Neural progenitor cell (in vitro differentiated cells): ENCODE data around the gene OR6P1. TPM values are rescaled to one million over a fixed set of nuclear protein-coding genes. Genes with fewer than 3 reads are reported as not detected.

Experiments
- DNase-seq: peaks from one replicate; pipeline ENCODE4 v3.0.0-alpha.2; 2016; ENCODE audit warnings: low spot score
- H2AFZ ChIP-seq: fragments of 200-600 bp; sonication (generic); replicated peaks from 2 replicates; pipeline ENCODE4 v1.6.1; 2016; ENCODE audit warnings: antibody characterized with exemption
- H3F3A ChIP-seq: fragments of 200-600 bp; sonication (generic); 2 replicates; pipeline ENCODE4 v1.6.1; 2016; ENCODE audit warnings: antibody characterized with exemption, low read depth
- H3K27ac ChIP-seq: fragments of 200-600 bp; sonication (generic); 2 replicates; pipeline ENCODE4 v1.5.1; 2016; ENCODE audit warnings: mild to moderate bottlenecking
- H3K27me3 ChIP-seq: fragments of 200-600 bp; sonication (generic); 2 replicates; pipeline ENCODE4 v1.6.1; 2016; ENCODE audit warnings: mild to moderate bottlenecking, moderate library complexity
- H3K36me3 ChIP-seq: fragments of 200-600 bp; sonication (generic); 2 replicates; pipeline ENCODE4 v1.5.1; 2016
- H3K4me1 ChIP-seq: fragments of 200-600 bp; sonication (generic); 2 replicates; pipeline ENCODE4 v1.6.1; 2016; ENCODE audit warnings: mixed run types
- H3K4me2 ChIP-seq: fragments of 200-600 bp; sonication (generic); 2 replicates; pipeline ENCODE4 v1.6.1; 2016
- H3K4me3 ChIP-seq: fragments of 200-600 bp; sonication (generic); 2 replicates; pipeline ENCODE4 v1.5.1; 2016
- H3K79me2 ChIP-seq: fragments of 200-600 bp; sonication (generic); 2 replicates; pipeline ENCODE4 v1.6.1; 2016; ENCODE audit warnings: low read depth
- H3K9ac ChIP-seq: fragments of 200-600 bp; sonication (generic); 2 replicates; pipeline ENCODE4 v1.6.1; 2016
- H3K9me3 ChIP-seq: fragments of 200-600 bp; sonication (generic); 2 replicates; pipeline ENCODE4 v1.5.1; 2016; ENCODE audit warnings: low read depth
- H4K20me1 ChIP-seq: fragments of 200-600 bp; sonication (generic); 2 replicates; pipeline ENCODE4 v1.6.1; 2016; ENCODE audit warnings: low read depth
- H3K27ac Mint-ChIP-seq: 3 replicates; pipeline ENCODE4 v1.8.0; 2021; ENCODE audit warnings: mixed read lengths
- H3K27me3 Mint-ChIP-seq: 2 replicates; pipeline ENCODE4 v1.8.0; 2022; ENCODE audit warnings: low read depth, mild to moderate bottlenecking, inconsistent platforms, moderate library complexity, mixed read lengths; ENCODE audit not compliant: insufficient read depth
- H3K36me3 Mint-ChIP-seq: 3 replicates; pipeline ENCODE4 v1.8.0; 2021; ENCODE audit warnings: mixed read lengths
- H3K4me1 Mint-ChIP-seq: 3 replicates; pipeline ENCODE4 v1.8.0; 2021; ENCODE audit warnings: mixed read lengths
- H3K4me3 Mint-ChIP-seq: 3 replicates; pipeline ENCODE4 v1.8.0; 2021; ENCODE audit warnings: mild to moderate bottlenecking, moderate library complexity, mixed read lengths
- H3K9me3 Mint-ChIP-seq: 3 replicates; pipeline ENCODE4 v1.8.0; 2020; ENCODE audit warnings: mixed read lengths
- CTCF ChIP-seq: fragments of 200-600 bp; sonication (generic); IDR thresholded peaks from 2 replicates; pipeline ENCODE4 v1.5.1; 2017; ENCODE audit warnings: antibody characterized with exemption, mild to moderate bottlenecking
- EZH2 ChIP-seq: fragments of 200-600 bp; sonication (generic); IDR thresholded peaks from 2 replicates; pipeline ENCODE4 v1.6.1; 2017; ENCODE audit warnings: antibody characterized with exemption, mild to moderate bottlenecking, moderate library complexity
- EZH2phosphoT487 ChIP-seq: fragments of 200-600 bp; sonication (generic); IDR thresholded peaks from 2 replicates; pipeline ENCODE4 v1.6.1; 2017; ENCODE audit warnings: antibody characterized with exemption
- total RNA-seq: library from RNA; depleted of rRNA; stranded (reverse); fragments of >200 nt; gene quantifications from 2 replicates; pipeline ENCODE4 v1.2.3, GENCODE V29; 2015; ENCODE audit warnings: low replicate concordance

OR6P1 gene
- total RNA-seq, 1 donor from 2014 or later: not detected

- Histone ChIP-seq H3K36me3 (no peaks in the 10 kb centered on the region), H3K4me1 (peaks cover 13% of the 10 kb centered on the region), H4K20me1 (no peaks in the 10 kb centered on the region), H3K9ac (no peak overlapping the region), H2AFZ (peak overlapping the region; percentile 87), H3K79me2 (no peaks in the 10 kb centered on the region), H3K27ac (peak overlapping the region; percentile 31), H3K4me2 (peak overlapping the region; percentile 34), H3K9me3 (no peaks in the 10 kb centered on the region), H3K27me3 (no peaks in the 10 kb centered on the region), H3F3A (no peaks in the 10 kb centered on the region), H3K4me3 (no peak overlapping the region)
- H3K4me1 Mint-ChIP-seq: no peaks in the 10 kb centered on the region
- TF ChIP-seq EZH2phosphoT487 (no peak), CTCF (no peak), EZH2 (no peak)
- H3K4me3 Mint-ChIP-seq: no peak overlapping the region
- H3K36me3 Mint-ChIP-seq: no peaks in the 10 kb centered on the region
- H3K9me3 Mint-ChIP-seq: peaks cover 4% of the 10 kb centered on the region
- DNase-seq: peak; percentile 5
- no peak overlapping the region for H3K27ac Mint-ChIP-seq
- H3K27me3 Mint-ChIP-seq: no peaks in the 10 kb centered on the region
These were observed 16.6 kb upstream of the OR6P1 start for GRCh38 chr1:158586942-158587341.

DNA sequence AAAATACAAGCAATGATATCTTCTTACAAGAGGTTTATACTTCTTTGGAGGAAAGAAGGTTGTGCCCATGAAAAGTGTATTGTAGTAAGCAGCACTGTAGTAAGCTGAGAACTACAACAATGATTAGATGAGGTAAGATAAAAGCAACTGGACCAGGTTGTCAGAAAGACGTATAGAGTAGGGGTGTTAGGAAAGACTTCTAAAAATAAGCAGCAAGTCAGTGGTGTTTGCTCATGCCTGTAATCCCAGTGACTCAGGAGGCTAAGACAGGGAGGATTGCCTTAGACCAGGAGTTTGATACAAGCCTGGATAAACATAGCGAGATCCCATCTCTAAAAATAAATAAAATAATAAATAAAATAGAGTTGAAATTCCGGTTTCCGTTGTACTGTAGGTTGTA, 13.6 kb upstream of the OR6P1 start:
- H3K4me2 ChIP-seq: no peak overlapping the region
- no peaks in the 10 kb centered on the region for H3K79me2 ChIP-seq
- no peak overlapping the region for H3K27ac ChIP-seq
- peaks cover 13% of the 10 kb centered on the region for H3K4me1 ChIP-seq
- peaks cover 4% of the 10 kb centered on the region for H3K9me3 Mint-ChIP-seq
- no peaks in the 10 kb centered on the region for H3F3A ChIP-seq
- H3K27me3 ChIP-seq: no peaks in the 10 kb centered on the region
- no peaks in the 10 kb centered on the region for H3K36me3 ChIP-seq
- no peak overlapping the region for H2AFZ ChIP-seq
- no peak overlapping the region for H3K27ac Mint-ChIP-seq
- no peaks in the 10 kb centered on the region for H3K9me3 ChIP-seq
- DNase-seq: no peak
- no peaks in the 10 kb centered on the region for H4K20me1 ChIP-seq
- no peaks in the 10 kb centered on the region for H3K27me3 Mint-ChIP-seq
- no peak overlapping the region for H3K4me3 ChIP-seq
- H3K9ac ChIP-seq: no peak overlapping the region
- TF ChIP-seq CTCF (no peak), EZH2 (no peak)
- no peaks in the 10 kb centered on the region for H3K36me3 Mint-ChIP-seq
- H3K4me3 Mint-ChIP-seq: no peak overlapping the region
- no peaks in the 10 kb centered on the region for H3K4me1 Mint-ChIP-seq

- Histone ChIP-seq H3K4me1 (no peaks in the 10 kb centered on the region), H3K79me2 (no peaks in the 10 kb centered on the region), H4K20me1 (no peaks in the 10 kb centered on the region), H3K27me3 (no peaks in the 10 kb centered on the region), H3F3A (no peaks in the 10 kb centered on the region), H3K9ac (no peak within 1 kb of the TSS), H3K9me3 (no peaks in the 10 kb centered on the region), H2AFZ (no peak within 1 kb of the TSS), H3K4me3 (no peak within 1 kb of the TSS), H3K4me2 (no peak within 1 kb of the TSS), H3K27ac (no peak within 1 kb of the TSS), H3K36me3 (no peaks in the 10 kb centered on the region)
- Mint-ChIP-seq H3K9me3 (no peaks in the 10 kb centered on the region), H3K36me3 (no peaks in the 10 kb centered on the region), H3K27ac (no peak within 1 kb of the TSS), H3K4me1 (no peaks in the 10 kb centered on the region), H3K4me3 (no peak within 1 kb of the TSS), H3K27me3 (no peaks in the 10 kb centered on the region)
- DNase-seq: no peak
- TF ChIP-seq EZH2 (no peak), EZH2phosphoT487 (no peak), CTCF (no peak)
These were observed 9.4 kb upstream of the OR6P1 start, which contains the start of gene OR10X1 for GRCh38 chr1:158579733-158580132. OR10X1 (minus strand) TSS chr1:158579899; CDS start chr1:158579899, 0 bp downstream.
